Measurements from ENCODE around the gene ABLIM1.

DNA sequence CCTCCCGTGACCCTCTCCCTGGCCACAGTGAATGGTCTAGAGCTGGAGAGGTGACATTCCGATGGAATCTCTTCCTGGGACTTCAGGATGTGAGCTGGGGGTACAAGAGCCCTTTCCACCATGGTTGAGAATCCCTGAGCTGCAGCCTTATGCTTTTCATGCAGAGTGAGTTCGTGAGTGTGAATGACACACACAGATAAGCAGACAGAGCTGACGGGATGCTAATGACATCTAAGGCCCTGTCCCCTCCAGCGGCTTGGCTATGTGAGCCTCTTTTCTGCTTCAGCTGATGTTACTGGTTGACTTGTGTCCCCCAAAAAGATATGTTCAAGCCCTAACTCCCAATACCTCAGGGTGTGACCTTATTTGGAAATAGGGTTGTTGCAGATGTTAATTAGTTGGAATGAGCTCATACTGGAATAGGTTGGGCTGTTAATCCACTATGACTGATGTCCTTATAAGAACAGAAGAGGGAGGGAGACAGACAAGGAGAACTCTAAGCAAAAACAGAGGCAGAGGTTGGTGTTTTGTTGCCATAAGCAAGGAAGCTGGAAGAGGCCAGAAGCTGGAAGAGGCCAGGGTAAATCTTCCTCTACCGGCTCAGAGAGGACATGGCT lies 142.7 kb downstream of the ABLIM1 start:
- TF ChIP-seq, protein P1, sequence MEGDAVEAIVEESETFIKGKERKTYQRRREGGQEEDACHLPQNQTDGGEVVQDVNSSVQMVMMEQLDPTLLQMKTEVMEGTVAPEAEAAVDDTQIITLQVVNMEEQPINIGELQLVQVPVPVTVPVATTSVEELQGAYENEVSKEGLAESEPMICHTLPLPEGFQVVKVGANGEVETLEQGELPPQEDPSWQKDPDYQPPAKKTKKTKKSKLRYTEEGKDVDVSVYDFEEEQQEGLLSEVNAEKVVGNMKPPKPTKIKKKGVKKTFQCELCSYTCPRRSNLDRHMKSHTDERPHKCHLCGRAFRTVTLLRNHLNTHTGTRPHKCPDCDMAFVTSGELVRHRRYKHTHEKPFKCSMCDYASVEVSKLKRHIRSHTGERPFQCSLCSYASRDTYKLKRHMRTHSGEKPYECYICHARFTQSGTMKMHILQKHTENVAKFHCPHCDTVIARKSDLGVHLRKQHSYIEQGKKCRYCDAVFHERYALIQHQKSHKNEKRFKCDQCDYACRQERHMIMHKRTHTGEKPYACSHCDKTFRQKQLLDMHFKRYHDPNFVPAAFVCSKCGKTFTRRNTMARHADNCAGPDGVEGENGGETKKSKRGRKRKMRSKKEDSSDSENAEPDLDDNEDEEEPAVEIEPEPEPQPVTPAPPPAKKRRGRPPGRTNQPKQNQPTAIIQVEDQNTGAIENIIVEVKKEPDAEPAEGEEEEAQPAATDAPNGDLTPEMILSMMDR (IDR thresholded peaks at IDR 0.05): no peak
- TF ChIP-seq POLR2AphosphoS5 (IDR thresholded peaks at IDR 0.05) (no peak), POLR2A (IDR thresholded peaks at IDR 0.05) (no peak), EP300 (IDR thresholded peaks at IDR 0.05) (no peak)
